22Rv1 (cell line): Measurements from ENCODE around the gene GARNL3.

ENCODE experiments used
- CTCF ChIP-seq: fragments of 450-650 bp; IDR thresholded peaks from 2 replicates; pipeline ENCODE4 v1.5.1; 2017; ENCODE audit warnings: mild to moderate bottlenecking
- ZFX ChIP-seq: fragments of 450-650 bp; IDR thresholded peaks from 2 replicates; pipeline ENCODE4 v1.6.1; 2017; ENCODE audit warnings: antibody characterized with exemption, borderline replicate concordance

- no peak for TF ChIP-seq CTCF
- no peak for TF ChIP-seq ZFX
Observed at GRCh38 chr9:127309715-127310114, 45.1 kb downstream of the GARNL3 start.
